ENCODE data around the gene PLAAT3. TPM values are rescaled to one million over a fixed set of nuclear protein-coding genes. Genes with fewer than 3 reads are reported as not detected.
"Not testable (repeated sequence)": the region's sequence is repeated elsewhere in the genome, so short reads cannot be mapped to it uniquely, and the experiment has no call there.

PLAAT3 gene
- total RNA-seq, 1 donor from 2014 or later, result 8.0 TPM

GRCh38 chr11:63534076-63534475 lies 80.2 kb downstream of the PLAAT3 start:
- peaks cover 28% of the 10 kb centered on the region for H3K4me1 Mint-ChIP-seq
- H3K79me2 ChIP-seq (ENCODE audit: low read depth), result no peaks in the 10 kb centered on the region
- H3K36me3 Mint-ChIP-seq, result no peaks in the 10 kb centered on the region
- no peak overlapping the region for H3K27ac ChIP-seq
- H3K27me3 ChIP-seq, result peaks cover 7% of the 10 kb centered on the region
- peaks cover 45% of the 10 kb centered on the region for H3K4me1 ChIP-seq
- DNase-seq (ENCODE audit: low spot score), result no peak
- H3K27ac Mint-ChIP-seq, result no peak overlapping the region
- no peak overlapping the region for H3K4me3 Mint-ChIP-seq
- no peaks in the 10 kb centered on the region for H3K9me3 ChIP-seq (ENCODE audit: low read depth)
- H3F3A ChIP-seq (ENCODE audit: low read depth), result peaks cover 32% of the 10 kb centered on the region
- no peak overlapping the region for H3K4me3 ChIP-seq
- TF ChIP-seq EZH2phosphoT487 (IDR thresholded peaks at IDR 0.05), result no peak
- no peak for TF ChIP-seq EZH2 (IDR thresholded peaks at IDR 0.05)
- no peak for TF ChIP-seq CTCF (IDR thresholded peaks at IDR 0.05)
- H3K4me2 ChIP-seq, result no peak overlapping the region
- no peaks in the 10 kb centered on the region for H3K36me3 ChIP-seq
- H3K9ac ChIP-seq, result no peak overlapping the region
- no peak overlapping the region for H2AFZ ChIP-seq (replicated peaks)
- peaks cover 2% of the 10 kb centered on the region for H3K27me3 Mint-ChIP-seq (ENCODE audit: insufficient read depth, low read depth)
- H3K9me3 Mint-ChIP-seq, result no peaks in the 10 kb centered on the region
- no peaks in the 10 kb centered on the region for H4K20me1 ChIP-seq (ENCODE audit: low read depth)

- TF ChIP-seq EZH2phosphoT487 (IDR thresholded peaks at IDR 0.05), result no peak
- TF ChIP-seq EZH2 (IDR thresholded peaks at IDR 0.05), result no peak
- TF ChIP-seq CTCF (IDR thresholded peaks at IDR 0.05), result no peak
- no peak overlapping the region for H3K4me3 ChIP-seq
Observed at GRCh38 chr11:63532799-63533475, 81.3 kb downstream of the PLAAT3 start.

GRCh38 chr11:63532117-63532516 lies 82.1 kb downstream of the PLAAT3 start:
- Histone ChIP-seq H3K36me3 (no peaks in the 10 kb centered on the region), H3K27ac (no peak overlapping the region), H3K27me3 (peaks cover 17% of the 10 kb centered on the region), H3K79me2 (ENCODE audit: low read depth) (no peaks in the 10 kb centered on the region), H3F3A (ENCODE audit: low read depth) (peaks cover 39% of the 10 kb centered on the region), H4K20me1 (ENCODE audit: low read depth) (no peaks in the 10 kb centered on the region), H3K4me1 (peaks cover 47% of the 10 kb centered on the region), H3K4me2 (no peak overlapping the region), H3K9me3 (ENCODE audit: low read depth) (no peaks in the 10 kb centered on the region), H2AFZ (replicated peaks) (no peak overlapping the region), H3K9ac (no peak overlapping the region), H3K4me3 (no peak overlapping the region)
- no peak for DNase-seq (ENCODE audit: low spot score)
- Mint-ChIP-seq H3K27me3 (ENCODE audit: insufficient read depth, low read depth) (peaks cover 9% of the 10 kb centered on the region), H3K36me3 (no peaks in the 10 kb centered on the region), H3K9me3 (no peaks in the 10 kb centered on the region), H3K4me3 (no peak overlapping the region), H3K27ac (no peak overlapping the region), H3K4me1 (peaks cover 25% of the 10 kb centered on the region)
- TF ChIP-seq CTCF (IDR thresholded peaks at IDR 0.05) (no peak), EZH2phosphoT487 (IDR thresholded peaks at IDR 0.05) (no peak), EZH2 (IDR thresholded peaks at IDR 0.05) (no peak)

More at GRCh38 chr11:63532799-63533475, 81.3 kb downstream of the PLAAT3 start:
- Histone ChIP-seq H3K9me3 (ENCODE audit: low read depth) (no peaks in the 10 kb centered on the region), H4K20me1 (ENCODE audit: low read depth) (no peaks in the 10 kb centered on the region), H3K9ac (no peak overlapping the region), H2AFZ (replicated peaks) (no peak overlapping the region), H3K36me3 (no peaks in the 10 kb centered on the region), H3K4me1 (peaks cover 52% of the 10 kb centered on the region), H3K27me3 (peaks cover 11% of the 10 kb centered on the region), H3K4me2 (peak overlapping the region; percentile 38), H3K27ac (no peak overlapping the region), H3K79me2 (ENCODE audit: low read depth) (no peaks in the 10 kb centered on the region), H3F3A (ENCODE audit: low read depth) (peaks cover 36% of the 10 kb centered on the region)
- H3K36me3 Mint-ChIP-seq, result no peaks in the 10 kb centered on the region
- H3K27me3 Mint-ChIP-seq (ENCODE audit: insufficient read depth, low read depth), result peaks cover 4% of the 10 kb centered on the region
- H3K9me3 Mint-ChIP-seq, result no peaks in the 10 kb centered on the region
- no peak overlapping the region for H3K4me3 Mint-ChIP-seq
- no peak overlapping the region for H3K27ac Mint-ChIP-seq
- DNase-seq (ENCODE audit: low spot score), result peak; percentile 28
- H3K4me1 Mint-ChIP-seq, result peaks cover 30% of the 10 kb centered on the region

GRCh38 chr11:63531074-63531792 lies 83.0 kb downstream of the PLAAT3 start:
- H3K4me1 Mint-ChIP-seq, result peaks cover 21% of the 10 kb centered on the region
- H3K4me3 ChIP-seq; H3K4me2 ChIP-seq; H3K9me3 Mint-ChIP-seq; H3K9me3 ChIP-seq (ENCODE audit: low read depth); H3K9ac ChIP-seq; H3K27ac ChIP-seq; H3K36me3 ChIP-seq; H2AFZ ChIP-seq (replicated peaks); H4K20me1 ChIP-seq (ENCODE audit: low read depth); H3K4me3 Mint-ChIP-seq; H3K79me2 ChIP-seq (ENCODE audit: low read depth); H3K36me3 Mint-ChIP-seq; H3K27ac Mint-ChIP-seq; DNase-seq (ENCODE audit: low spot score); H3K27me3 Mint-ChIP-seq (ENCODE audit: insufficient read depth, low read depth): not testable (repeated sequence)
- peaks cover 17% of the 10 kb centered on the region for H3K27me3 ChIP-seq
- H3F3A ChIP-seq (ENCODE audit: low read depth), result peaks cover 35% of the 10 kb centered on the region
- H3K4me1 ChIP-seq, result peaks cover 42% of the 10 kb centered on the region

Data from neural progenitor cell (in vitro differentiated cells).